8988T (cell line): Measurements from ENCODE around the gene MYH11.
"Not testable (repeated sequence)": the region's sequence is repeated elsewhere in the genome, so short reads cannot be mapped to it uniquely, and the experiment has no call there.

Experiments used
- DNase-seq: peaks from one replicate; pipeline ENCODE4 v3.0.0; 2011

MYH11 gene

GRCh38 chr16:15703029-15703736 lies 153.6 kb downstream of the MYH11 start:
- no peak for DNase-seq

GRCh38 chr16:15701975-15702970 lies 154.6 kb downstream of the MYH11 start:
- no peak for DNase-seq

DNA sequence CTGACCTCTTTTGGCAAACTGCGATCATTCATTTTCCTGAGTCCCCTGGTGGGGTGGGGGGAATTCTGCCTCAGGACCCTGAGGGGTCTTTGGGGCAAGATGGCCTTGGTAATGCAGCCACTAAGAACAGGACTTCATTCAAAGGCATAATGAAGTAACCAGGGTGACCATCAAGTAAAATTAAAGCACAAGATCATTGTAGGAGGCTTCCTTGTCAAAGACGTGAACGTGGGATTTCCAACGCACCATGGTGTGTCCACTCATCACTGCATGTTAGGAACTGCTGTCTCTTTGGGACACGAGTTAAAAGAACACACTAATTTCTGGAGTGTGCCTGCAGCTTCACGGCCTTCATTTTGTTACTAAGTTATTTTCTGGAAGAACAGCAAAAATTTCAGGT lies 155.5 kb downstream of the MYH11 start:
- no peak for DNase-seq

DNA sequence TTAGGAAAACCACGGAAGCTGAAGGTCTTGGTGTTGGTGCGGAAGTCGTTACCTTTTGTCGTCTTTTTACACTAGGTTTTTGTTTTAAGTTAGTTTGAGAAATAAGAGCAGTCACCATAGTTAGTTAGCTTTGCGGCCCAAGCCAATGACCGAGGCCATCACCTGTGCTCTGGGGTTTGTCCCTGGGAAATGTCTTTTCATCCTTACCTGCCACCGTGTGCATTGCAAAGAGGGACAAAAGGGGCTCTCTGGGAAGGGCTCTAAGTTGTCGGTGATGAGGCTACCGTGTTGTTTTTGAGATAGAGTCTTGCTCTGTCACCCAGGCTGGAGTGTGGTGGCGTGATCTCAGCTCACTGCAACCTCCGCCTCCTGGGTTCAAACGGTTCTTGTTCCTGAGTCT lies 157.0 kb downstream of the MYH11 start:
- no peak for DNase-seq

GRCh38 chr16:15694499-15694898 lies 162.3 kb downstream of the MYH11 start:
- DNase-seq: no peak

DNA sequence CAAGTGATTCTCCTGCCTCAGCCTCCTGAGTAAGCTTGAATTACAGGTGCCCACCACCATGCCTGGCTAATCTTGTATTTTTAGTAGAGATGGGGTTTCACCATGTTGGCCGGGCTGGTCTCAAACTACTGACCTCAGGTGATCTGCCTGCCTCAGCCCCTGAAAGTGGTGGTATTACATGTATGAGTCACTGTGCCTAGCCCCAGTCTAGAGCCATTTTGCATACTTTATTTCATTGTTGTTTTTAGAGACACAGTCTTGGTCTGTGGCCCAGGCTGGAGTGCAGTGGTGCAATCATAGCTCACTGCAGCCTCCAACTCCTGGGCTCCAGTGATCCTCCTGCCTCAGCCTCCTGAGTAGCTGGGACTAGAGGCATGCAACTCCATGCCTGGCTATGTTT lies 164.3 kb downstream of the MYH11 start:
- not testable (repeated sequence) for DNase-seq

DNA sequence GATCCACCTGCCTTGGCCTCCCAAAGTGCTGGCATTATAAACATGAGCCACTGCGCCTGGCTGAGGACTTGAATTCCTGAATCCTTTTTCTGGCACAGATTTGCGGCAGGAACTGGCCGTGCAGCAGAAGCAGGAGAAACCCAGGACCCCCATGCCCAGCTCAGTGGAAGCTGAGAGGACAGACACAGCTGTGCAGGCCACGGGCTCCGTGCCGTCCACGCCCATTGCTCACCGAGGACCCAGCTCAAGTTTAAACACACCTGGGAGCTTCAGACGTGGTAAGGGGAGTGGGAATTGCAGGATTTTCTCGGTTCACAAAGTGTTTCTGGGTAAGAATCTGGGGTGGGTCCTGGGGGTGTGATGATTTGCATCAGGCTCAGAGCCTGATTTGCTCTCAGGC lies 165.8 kb downstream of the MYH11 start:
- DNase-seq: no peak

DNA sequence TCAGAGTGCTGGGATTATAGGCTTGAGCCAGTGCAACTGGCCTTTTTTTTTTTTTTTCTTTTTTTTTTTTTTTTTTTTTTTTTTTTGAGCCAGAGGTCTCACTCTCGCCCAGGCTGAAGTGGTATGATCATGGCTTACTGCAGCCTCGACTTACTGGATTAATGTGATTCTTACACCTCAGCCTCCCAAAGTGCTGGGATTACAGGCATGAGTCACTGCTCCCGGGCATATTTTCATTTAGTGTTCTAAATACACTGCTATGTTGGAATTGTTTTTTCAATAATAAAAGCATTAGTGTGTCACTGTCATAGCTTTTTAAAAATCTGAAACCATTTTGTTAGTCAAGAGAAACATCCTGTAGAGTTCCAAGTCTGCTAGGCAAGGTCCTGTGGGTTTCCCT lies 166.5 kb downstream of the MYH11 start:
- no peak for DNase-seq

DNA sequence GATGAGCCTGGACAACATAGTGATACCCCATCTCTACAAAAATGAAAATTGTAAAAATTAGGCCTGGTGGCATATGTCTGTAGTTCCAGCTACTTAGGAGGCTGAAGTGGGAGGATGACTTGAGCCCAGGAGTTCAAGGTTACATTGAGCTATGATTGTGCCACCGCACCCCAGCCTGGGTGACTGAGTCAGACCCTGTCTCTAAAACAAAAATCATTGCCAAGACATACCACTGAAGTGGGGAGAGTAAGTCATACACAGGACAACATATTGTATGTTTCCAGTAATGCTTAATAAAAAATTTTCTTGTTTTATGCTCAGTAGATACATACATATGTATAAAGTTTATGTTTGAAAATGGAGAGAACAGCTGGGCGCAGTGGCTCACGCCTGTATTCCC lies 167.5 kb downstream of the MYH11 start:
- DNase-seq: no peak

DNA sequence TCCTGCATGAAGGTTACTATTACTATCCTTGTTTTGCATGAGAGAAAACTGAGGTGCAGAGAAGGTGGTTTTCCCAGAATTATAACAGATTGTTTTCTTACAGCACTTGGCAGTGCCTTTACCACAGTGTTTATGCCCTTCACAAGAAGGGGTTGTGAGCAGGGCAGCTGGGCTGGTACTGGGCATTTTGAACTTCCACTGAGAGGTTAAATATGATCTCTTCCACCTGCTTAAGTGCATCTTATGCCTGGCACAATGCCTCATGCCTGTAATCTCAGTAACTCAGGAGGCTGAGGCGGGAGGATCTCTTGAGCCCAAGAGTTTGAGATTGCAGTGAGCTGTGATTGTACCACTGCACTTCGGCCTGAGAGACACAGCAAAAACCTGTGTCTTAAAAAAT lies 170.5 kb downstream of the MYH11 start:
- no peak for DNase-seq

- no peak for DNase-seq
Measured at GRCh38 chr16:15682105-15682570, 174.7 kb downstream of the MYH11 start.

DNA sequence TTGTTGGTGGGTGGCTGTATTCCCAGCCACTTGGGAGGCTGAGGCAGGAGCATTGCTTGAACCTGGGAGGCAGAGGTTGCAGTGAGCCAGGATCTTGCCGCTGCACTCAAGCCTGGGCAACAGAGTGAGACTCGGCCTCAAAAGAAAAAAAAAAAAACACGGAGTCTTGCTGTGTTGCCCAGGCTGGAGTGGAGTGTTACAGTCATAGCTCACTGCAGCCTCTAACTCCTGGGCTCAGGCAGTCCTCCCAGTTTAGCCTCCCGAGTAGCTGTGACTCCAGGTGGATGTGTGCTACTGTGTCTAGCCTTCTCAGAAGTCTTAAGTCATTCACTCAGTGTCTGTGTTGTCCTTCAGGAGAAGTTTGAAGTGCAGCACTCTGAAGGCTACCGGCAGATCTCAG lies 179.4 kb downstream of the MYH11 start:
- DNase-seq: no peak

DNA sequence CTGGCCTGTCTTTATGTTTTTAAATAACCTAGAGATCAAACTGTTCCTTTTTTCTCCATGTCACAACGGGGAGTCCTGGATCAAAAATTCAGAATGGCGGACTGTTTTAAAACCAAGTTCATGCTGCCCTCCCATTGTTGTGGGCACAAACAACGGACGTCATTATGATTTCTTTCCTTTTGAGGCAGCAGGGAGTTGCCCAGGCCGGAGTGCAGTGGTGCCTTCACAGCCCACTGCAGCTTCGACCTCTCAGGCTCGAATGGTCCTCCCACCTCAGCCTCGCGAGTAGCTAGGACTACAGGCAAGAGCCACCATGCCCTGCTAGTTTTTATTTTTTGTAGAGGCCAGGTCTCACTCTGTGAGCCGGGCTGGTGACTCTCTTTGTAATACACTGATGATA lies 180.3 kb downstream of the MYH11 start:
- DNase-seq: no peak

GRCh38 chr16:15674571-15674970 lies 182.3 kb downstream of the MYH11 start:
- DNase-seq: no peak

GRCh38 chr16:15672514-15673167 lies 184.2 kb downstream of the MYH11 start:
- no peak for DNase-seq

- DNase-seq: not testable (repeated sequence)
Measured at GRCh38 chr16:15672127-15672513, 184.7 kb downstream of the MYH11 start.

DNA sequence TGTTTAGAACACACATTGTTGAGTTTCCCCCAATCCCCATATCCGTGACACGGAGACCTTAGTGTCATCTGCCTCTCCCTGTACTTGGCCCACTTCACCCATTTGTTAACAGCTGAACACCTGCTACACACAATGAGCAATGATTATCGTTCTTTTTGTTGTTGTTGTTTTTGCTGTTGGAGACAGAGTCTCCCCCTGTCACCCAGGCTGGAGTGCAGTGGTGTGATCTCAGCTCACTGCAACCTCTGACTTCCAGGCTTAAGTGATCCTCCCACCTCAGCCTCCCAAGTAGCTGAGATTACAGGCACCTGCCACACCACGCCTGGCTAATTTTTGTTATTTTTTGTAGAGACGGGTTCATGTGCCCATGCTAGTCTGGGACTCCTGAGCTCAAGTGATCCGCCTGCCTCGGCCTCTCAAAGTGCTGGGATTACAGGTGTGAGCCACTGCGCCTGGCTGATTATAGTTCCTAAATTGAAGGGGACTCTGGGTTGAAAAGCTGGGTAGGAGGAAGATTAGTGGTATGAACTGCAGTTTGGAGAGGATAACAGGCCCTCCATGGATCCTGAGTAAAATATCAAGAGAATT lies 185.2 kb downstream of the MYH11 start:
- no peak for DNase-seq

DNA sequence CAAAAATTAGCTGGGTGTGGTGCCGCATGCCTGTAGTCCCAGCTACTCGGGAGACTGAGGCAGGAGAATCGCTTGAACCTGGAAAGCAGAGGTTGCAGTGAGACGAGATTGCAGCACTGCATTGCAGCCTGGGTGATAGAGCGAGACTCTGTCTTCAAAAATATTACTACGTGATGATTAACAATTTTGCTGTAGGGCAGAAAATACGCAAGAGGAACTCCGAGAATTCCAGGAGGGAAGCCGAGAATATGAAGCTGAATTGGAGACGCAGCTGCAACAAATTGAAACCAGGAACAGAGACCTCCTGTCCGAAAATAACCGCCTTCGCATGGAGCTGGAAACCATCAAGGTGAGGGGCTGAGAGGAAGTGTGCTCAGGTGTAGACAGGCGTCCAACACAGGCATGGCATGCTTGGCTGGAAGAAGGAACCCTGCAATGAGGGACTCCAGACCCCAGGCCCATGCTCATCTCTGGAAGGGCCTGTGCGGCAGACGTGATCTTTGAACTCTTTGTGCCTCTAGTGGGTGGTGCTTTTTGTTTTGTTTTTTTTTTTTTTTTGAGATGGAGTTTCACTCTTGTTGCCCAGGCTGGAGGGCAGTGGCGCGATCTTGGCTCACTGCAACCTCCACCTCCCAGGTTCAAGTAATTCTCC lies 189.6 kb downstream of the MYH11 start:
- no peak for DNase-seq

DNA sequence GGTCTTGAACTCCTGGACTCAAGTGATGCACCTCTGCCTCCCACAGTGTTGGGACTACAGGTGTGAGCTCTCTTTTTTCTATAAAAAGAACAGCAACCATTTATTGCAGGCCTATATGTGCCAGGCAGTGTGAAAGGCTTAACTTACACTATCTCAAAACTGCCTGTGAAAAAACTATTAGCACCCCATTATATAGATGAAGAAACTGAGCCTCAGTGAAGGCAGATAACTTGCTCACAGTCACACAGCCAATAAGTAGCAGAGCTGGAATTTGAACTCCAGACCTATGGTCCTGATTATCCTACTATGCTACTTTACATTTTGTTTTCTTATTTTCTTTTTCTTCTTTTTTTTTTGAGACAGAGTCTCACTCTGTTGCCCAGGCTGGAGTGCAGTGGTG lies 191.7 kb downstream of the MYH11 start:
- no peak for DNase-seq

GRCh38 chr16:15660203-15660601 lies 196.6 kb downstream of the MYH11 start:
- DNase-seq: no peak

DNA sequence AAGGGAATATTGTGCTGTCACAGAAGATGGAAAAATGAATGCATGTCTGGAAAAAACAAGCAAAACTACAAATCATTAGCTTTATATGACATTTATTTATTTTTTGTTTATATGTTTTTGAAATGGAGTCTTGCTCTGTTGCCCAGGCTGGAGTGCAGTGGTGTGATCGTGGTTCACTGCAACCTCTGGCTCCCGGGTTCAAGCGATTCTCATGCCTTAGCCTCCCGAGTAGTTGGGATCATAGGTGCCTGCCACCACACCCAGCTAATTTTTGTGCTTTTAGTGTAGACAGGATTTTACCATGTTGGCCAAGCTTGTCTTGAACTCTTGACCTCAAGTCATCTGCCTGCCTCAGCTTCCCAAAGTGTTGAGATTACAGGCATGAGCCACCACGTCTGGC lies 198.3 kb downstream of the MYH11 start:
- no peak for DNase-seq

DNA sequence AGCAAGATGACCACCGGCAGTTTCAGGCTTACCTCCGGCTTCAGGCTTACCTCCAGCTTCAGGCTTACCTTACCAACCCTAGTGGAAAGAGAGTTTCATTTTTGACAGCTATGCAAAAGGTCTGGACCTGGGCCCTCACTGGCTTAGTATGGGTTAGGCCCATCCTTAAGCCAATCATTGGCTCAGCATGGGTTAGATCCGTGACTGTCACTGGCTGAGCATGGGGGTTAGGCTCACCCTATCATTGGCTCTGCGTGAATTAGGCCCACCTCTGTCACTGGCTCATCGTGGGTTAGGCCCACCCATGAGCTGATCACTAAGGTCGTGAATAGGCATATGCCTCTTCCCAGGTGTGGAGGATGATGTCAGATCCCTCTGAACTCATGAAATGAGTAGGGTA lies 198.7 kb downstream of the MYH11 start:
- no peak for DNase-seq

GRCh38 chr16:15655561-15655960 lies 201.3 kb downstream of the MYH11 start:
- DNase-seq: not testable (repeated sequence)
